Loucy (cell line): ENCODE measurements around the gene SMIM30.

Source experiments
- H2AFZ ChIP-seq: fragments of 200-600 bp; sonication (generic); 2 replicates; pipeline ENCODE4 v1.6.0; 2016; ENCODE audit warnings: antibody characterized with exemption, mild to moderate bottlenecking, low read length, moderate library complexity
- H3F3A ChIP-seq: fragments of 200-600 bp; 2 replicates; pipeline ENCODE4 v1.6.0; 2016; ENCODE audit warnings: antibody characterized with exemption, low read depth, mild to moderate bottlenecking
- H3K27me3 ChIP-seq: fragments of 200-600 bp; sonication (generic); 2 replicates; pipeline ENCODE4 v1.6.1; 2014; ENCODE audit warnings: low read length, mild to moderate bottlenecking; ENCODE audit not compliant: insufficient read depth, poor library complexity, severe bottlenecking
- H3K36me3 ChIP-seq: fragments of 200-600 bp; sonication (generic); 2 replicates; pipeline ENCODE4 v1.6.1; 2016; ENCODE audit warnings: low read length; ENCODE audit not compliant: insufficient read depth
- H3K4me1 ChIP-seq: fragments of 200-600 bp; sonication (generic); 2 replicates; pipeline ENCODE4 v1.5.1; 2014; ENCODE audit warnings: low read length, mild to moderate bottlenecking; ENCODE audit not compliant: insufficient read depth, poor library complexity, severe bottlenecking
- H3K4me2 ChIP-seq: fragments of 200-600 bp; sonication (generic); 2 replicates; pipeline ENCODE4 v1.6.0; 2014; ENCODE audit warnings: antibody characterized with exemption, low read length, low read depth, mild to moderate bottlenecking; ENCODE audit not compliant: poor library complexity, severe bottlenecking
- H3K4me3 ChIP-seq: fragments of 200-600 bp; sonication (generic); 2 replicates; pipeline ENCODE4 v1.5.1; 2014; ENCODE audit warnings: low read length, mild to moderate bottlenecking, mixed read lengths; ENCODE audit not compliant: poor library complexity, severe bottlenecking
- H3K79me2 ChIP-seq: fragments of 200-600 bp; sonication (generic); 2 replicates; pipeline ENCODE4 v1.6.1; 2014; ENCODE audit warnings: low read length; ENCODE audit not compliant: insufficient read depth
- H3K9ac ChIP-seq: fragments of 200-600 bp; sonication (generic); 2 replicates; pipeline ENCODE4 v1.6.0; 2014; ENCODE audit warnings: mild to moderate bottlenecking, low read depth, low read length, moderate library complexity; ENCODE audit not compliant: poor library complexity, severe bottlenecking
- H3K9me2 ChIP-seq: fragments of 200-600 bp; sonication (generic); replicated peaks from 2 replicates; pipeline ENCODE4 v1.6.1; 2016; ENCODE audit warnings: low read depth, low read length, mixed read lengths
- H3K9me3 ChIP-seq: fragments of 200-600 bp; sonication (generic); 2 replicates; pipeline ENCODE4 v1.6.1; 2014; ENCODE audit warnings: mild to moderate bottlenecking, antibody characterized with exemption, low read length, low read depth; ENCODE audit not compliant: insufficient read depth
- H4K20me1 ChIP-seq: fragments of 200-600 bp; sonication (generic); 2 replicates; pipeline ENCODE4 v1.6.0; 2014; ENCODE audit warnings: antibody characterized with exemption, low read length, mild to moderate bottlenecking; ENCODE audit not compliant: insufficient read depth, poor library complexity, severe bottlenecking
- EZH2phosphoT487 ChIP-seq: fragments of 200-600 bp; IDR thresholded peaks from 2 replicates; pipeline ENCODE4 v1.6.1; 2018; ENCODE audit warnings: antibody characterized with exemption, mild to moderate bottlenecking, moderate library complexity, borderline replicate concordance
- TF ChIP-seq, protein P1 (sequence below): fragments of 200-600 bp; sonication (generic); conservative IDR thresholded peaks from 2 replicates; pipeline ENCODE4 v1.5.1; 2014; ENCODE audit warnings: mild to moderate bottlenecking, antibody characterized with exemption, low read length

The SMIM30 gene

DNA sequence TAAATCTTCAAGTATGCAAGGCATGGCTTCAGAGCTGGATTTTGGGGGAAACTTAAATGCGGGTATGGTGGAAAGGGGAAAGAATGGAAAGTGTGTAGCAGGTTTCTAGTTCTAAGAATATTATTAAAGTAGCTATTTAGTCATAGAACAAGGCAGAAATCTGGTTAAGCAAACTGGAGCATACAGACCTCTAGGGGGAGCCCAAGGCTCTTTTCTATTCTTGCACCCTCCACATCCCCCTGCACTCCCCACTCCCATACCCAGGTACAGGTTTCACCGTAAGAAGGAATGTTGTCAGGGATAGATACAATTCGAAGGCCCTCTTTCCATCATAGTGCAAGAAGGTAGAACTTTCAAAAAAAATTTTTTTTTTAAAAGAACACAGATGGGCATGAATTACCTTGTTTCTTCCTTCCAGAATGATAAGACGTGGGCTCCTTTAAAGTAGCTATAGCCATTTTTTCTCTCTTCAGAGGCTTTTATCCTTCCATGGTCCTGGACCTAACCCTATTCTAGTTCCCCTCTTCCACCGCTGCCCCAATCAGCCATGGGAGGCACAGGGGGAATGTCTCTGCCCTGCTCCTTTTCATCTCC lies 41.5 kb upstream of the SMIM30 start:
- Histone ChIP-seq H3K4me1 (no peaks in the 10 kb centered on the region), H3K79me2 (no peaks in the 10 kb centered on the region), H3K36me3 (no peaks in the 10 kb centered on the region), H3K4me3 (no peak overlapping the region), H3K9me3 (no peaks in the 10 kb centered on the region), H3K9me2 (no peaks in the 10 kb centered on the region), H3K9ac (no peak overlapping the region), H3K4me2 (no peak overlapping the region), H2AFZ (no peak overlapping the region), H4K20me1 (no peaks in the 10 kb centered on the region), H3F3A (no peaks in the 10 kb centered on the region), H3K27me3 (no peaks in the 10 kb centered on the region)
- TF ChIP-seq, protein P1, sequence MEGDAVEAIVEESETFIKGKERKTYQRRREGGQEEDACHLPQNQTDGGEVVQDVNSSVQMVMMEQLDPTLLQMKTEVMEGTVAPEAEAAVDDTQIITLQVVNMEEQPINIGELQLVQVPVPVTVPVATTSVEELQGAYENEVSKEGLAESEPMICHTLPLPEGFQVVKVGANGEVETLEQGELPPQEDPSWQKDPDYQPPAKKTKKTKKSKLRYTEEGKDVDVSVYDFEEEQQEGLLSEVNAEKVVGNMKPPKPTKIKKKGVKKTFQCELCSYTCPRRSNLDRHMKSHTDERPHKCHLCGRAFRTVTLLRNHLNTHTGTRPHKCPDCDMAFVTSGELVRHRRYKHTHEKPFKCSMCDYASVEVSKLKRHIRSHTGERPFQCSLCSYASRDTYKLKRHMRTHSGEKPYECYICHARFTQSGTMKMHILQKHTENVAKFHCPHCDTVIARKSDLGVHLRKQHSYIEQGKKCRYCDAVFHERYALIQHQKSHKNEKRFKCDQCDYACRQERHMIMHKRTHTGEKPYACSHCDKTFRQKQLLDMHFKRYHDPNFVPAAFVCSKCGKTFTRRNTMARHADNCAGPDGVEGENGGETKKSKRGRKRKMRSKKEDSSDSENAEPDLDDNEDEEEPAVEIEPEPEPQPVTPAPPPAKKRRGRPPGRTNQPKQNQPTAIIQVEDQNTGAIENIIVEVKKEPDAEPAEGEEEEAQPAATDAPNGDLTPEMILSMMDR = peak; percentile 77
- TF ChIP-seq EZH2phosphoT487 = no peak

DNA sequence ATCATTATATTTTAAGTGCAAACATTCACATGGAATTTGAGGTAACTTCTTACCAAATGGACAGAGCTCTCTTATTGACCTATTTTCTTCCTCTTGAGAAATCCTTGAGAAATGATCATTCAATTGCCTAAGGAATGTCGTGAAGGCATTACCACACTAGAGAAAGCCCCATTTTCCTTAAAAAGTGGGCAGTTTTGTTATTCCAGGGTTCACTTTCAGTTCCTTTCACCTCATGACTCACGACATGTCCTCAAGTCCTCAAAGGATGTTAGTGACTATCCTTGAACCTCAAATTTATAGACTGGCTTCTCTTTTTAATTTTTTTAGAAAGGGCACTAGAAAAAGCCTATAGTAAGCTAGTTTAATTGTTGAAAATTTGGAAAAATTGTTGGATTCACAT lies 40.4 kb upstream of the SMIM30 start:
- Histone ChIP-seq H3K36me3 (no peaks in the 10 kb centered on the region), H3K9me3 (no peaks in the 10 kb centered on the region), H3F3A (no peaks in the 10 kb centered on the region), H3K9ac (no peak overlapping the region), H4K20me1 (no peaks in the 10 kb centered on the region), H2AFZ (no peak overlapping the region), H3K4me1 (no peaks in the 10 kb centered on the region), H3K4me3 (no peak overlapping the region), H3K9me2 (no peaks in the 10 kb centered on the region), H3K79me2 (no peaks in the 10 kb centered on the region), H3K27me3 (no peaks in the 10 kb centered on the region), H3K4me2 (no peak overlapping the region)
- TF ChIP-seq EZH2phosphoT487 = no peak
- TF ChIP-seq, protein P1 = no peak

DNA sequence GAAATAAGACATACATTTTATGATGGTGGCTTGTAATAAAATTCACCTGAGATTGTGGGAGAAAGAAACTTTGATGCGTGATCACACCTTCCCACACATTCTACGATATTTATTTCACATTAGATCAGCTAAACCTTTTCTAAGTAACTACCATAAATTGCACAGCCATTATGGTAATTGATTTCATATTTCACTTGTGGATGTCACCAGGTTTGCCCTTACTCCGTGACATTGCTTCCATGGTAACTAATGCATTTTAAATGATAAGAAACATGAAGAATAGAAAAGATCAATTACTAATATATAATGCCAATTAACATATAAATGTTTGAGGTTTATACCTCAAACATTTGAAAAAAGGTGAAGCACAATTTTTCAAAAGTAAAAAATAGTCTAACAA lies 35.8 kb upstream of the SMIM30 start:
- no peak overlapping the region for H3K4me3 ChIP-seq
- no peaks in the 10 kb centered on the region for H3K36me3 ChIP-seq
- TF ChIP-seq, protein P1 = no peak
- no peak for TF ChIP-seq EZH2phosphoT487
- H3K27me3 ChIP-seq = no peaks in the 10 kb centered on the region
- no peak overlapping the region for H3K4me2 ChIP-seq
- H3K9ac ChIP-seq = no peak overlapping the region
- H3K9me2 ChIP-seq = no peaks in the 10 kb centered on the region
- no peaks in the 10 kb centered on the region for H4K20me1 ChIP-seq
- H3F3A ChIP-seq = no peaks in the 10 kb centered on the region
- no peaks in the 10 kb centered on the region for H3K79me2 ChIP-seq
- H3K9me3 ChIP-seq = no peaks in the 10 kb centered on the region
- H2AFZ ChIP-seq = no peak overlapping the region
- H3K4me1 ChIP-seq = no peaks in the 10 kb centered on the region
